K562 (cell line): ENCODE measurements around the gene SYDE1. TPM values are rescaled to one million over a fixed set of nuclear protein-coding genes. Genes with fewer than 3 reads are reported as not detected.

Experiments used
- BCOR ChIP-seq: fragments of 450-650 bp; IDR thresholded peaks from 2 replicates; pipeline ENCODE4 v1.6.1; 2016
- CAMTA2 ChIP-seq: fragments of 250-450 bp; sonication (Bioruptor Pico); conservative IDR thresholded peaks from 2 replicates; pipeline ENCODE4 v1.5.1; 2022
- CBX2 ChIP-seq: fragments of 200-600 bp; sonication (generic); IDR thresholded peaks from one replicate; pipeline ENCODE4 v1.6.1; 2012; ENCODE audit warnings: mild to moderate bottlenecking, low read length, inconsistent platforms; ENCODE audit not compliant: insufficient read depth, poor library complexity, severe bottlenecking
- DEAF1 ChIP-seq: fragments of 450-650 bp; formaldehyde crosslinking; IDR thresholded peaks from 2 replicates; pipeline ENCODE4 v1.4.0; 2020; ENCODE audit warnings: mild to moderate bottlenecking, moderate library complexity
- ETS1 ChIP-seq: conservative IDR thresholded peaks from 2 replicates; pipeline ENCODE4 v1.6.1; 2011; ENCODE audit warnings: low read depth, mild to moderate bottlenecking, low read length; ENCODE audit not compliant: control insufficient read depth
- GATAD2B ChIP-seq: fragments of 450-650 bp; IDR thresholded peaks from 2 replicates; pipeline ENCODE4 v1.6.1; 2017; ENCODE audit warnings: mild to moderate bottlenecking, borderline replicate concordance
- HDGF ChIP-seq: fragments of 450-650 bp; IDR thresholded peaks from 2 replicates; pipeline ENCODE4 v1.6.1; 2016
- MXI1 ChIP-seq: IDR thresholded peaks from 2 replicates; pipeline ENCODE4 v1.6.1; 2011; ENCODE audit warnings: low read depth, mild to moderate bottlenecking, improper control_type of control experiment, low read length
- NR2C2 ChIP-seq, 2 experiments: fragments of 200-800 bp in 1 of 2; sonication (Bioruptor generic) in 1 of 2; sonication (generic) in 1 of 2; formaldehyde crosslinking in 1 of 2; IDR thresholded peaks; 2 replicates each; pipeline versions ENCODE4 v1.6.1 to v1.8.0; 2016 to 2022; ENCODE audit warnings: mild to moderate bottlenecking in 1 of 2, missing compliant biosample characterization in 1 of 2, missing genetic modification characterization in 1 of 2, missing genetic modification reagents in 1 of 2
- RHOXF2B ChIP-seq: fragments of 250-450 bp; sonication (Bioruptor Pico); conservative IDR thresholded peaks from 2 replicates; pipeline ENCODE4 v1.5.1; 2021
- SP2 ChIP-seq: IDR thresholded peaks from 2 replicates; pipeline ENCODE4 v1.6.1; 2011; ENCODE audit warnings: mild to moderate bottlenecking, low read depth, low read length, moderate library complexity; ENCODE audit not compliant: poor library complexity, severe bottlenecking; ENCODE audit errors: extremely low read depth
- STAT5A ChIP-seq: IDR thresholded peaks from 2 replicates; pipeline ENCODE4 v1.6.1; 2012; ENCODE audit warnings: low read length, inconsistent platforms, borderline replicate concordance
- TFAM ChIP-seq: fragments of 250-450 bp; sonication (Bioruptor Pico); conservative IDR thresholded peaks from 2 replicates; pipeline ENCODE4 v1.5.0; 2021; ENCODE audit warnings: mild to moderate bottlenecking, moderate library complexity
- ZNF592 ChIP-seq: fragments of 450-650 bp; IDR thresholded peaks from 2 replicates; pipeline ENCODE4 v1.6.1; 2017; ENCODE audit warnings: antibody characterized with exemption, mild to moderate bottlenecking
- ZNF639 ChIP-seq, 2 experiments: fragments of 200-800 bp in 1 of 2; sonication (Bioruptor generic) in 1 of 2; sonication (generic) in 1 of 2; formaldehyde crosslinking in 1 of 2; IDR thresholded peaks in 1 of 2; conservative IDR thresholded peaks in 1 of 2; 2 replicates each; pipeline versions ENCODE4 v1.5.0 to v1.6.1; 2016 to 2020; ENCODE audit warnings: missing compliant biosample characterization in 1 of 2, missing genetic modification characterization in 1 of 2, missing genetic modification reagents in 1 of 2
- polyA plus RNA-seq, 8 experiments: library from polyadenylated mRNA; depleted of rRNA in 4 of 8; stranded (reverse) in 5 of 8; unstranded in 3 of 8; fragments of >200 nt; fragmentation: Nextera tagmentation in 2 of 8; fragmentation: Illumina TruSeq in 1 of 8; extraction: Ambion mirVana in 2 of 8; extraction: Trizol in 1 of 8; gene quantifications; 2 replicates each; pipeline versions ENCODE4 v1.2.1 to v1.2.3, GENCODE V29; 2011 to 2014; ENCODE audit warnings: inconsistent platforms in 1 of 8, missing spikeins in 1 of 8
- total RNA-seq, 7 experiments: library from RNA; depleted of rRNA in 6 of 7; stranded (reverse); fragments of >200 nt in 6 of 7; fragmentation: Illumina TruSeq in 2 of 7; extraction: Trizol in 2 of 7; gene quantifications; 2 replicates each; pipeline versions ENCODE4 v1.2.1 to v1.2.3, GENCODE V29; 2011 to 2021; ENCODE audit warnings: low replicate concordance in 1 of 7

Gene SYDE1
- total and polyA plus RNA-seq, 9 of the 15 experiments (the other 6 are each of a cell fraction or from before 2014, with no cell fraction given) = 0.04 TPM; not detected in 8

GRCh38 chr19:15113245-15114152 is 6.3 kb downstream of the SYDE1 start (continued):
- TF ChIP-seq BCOR = no peak
- no peak for TF ChIP-seq CAMTA2 (CRISPR knock-in tag)
- no peak for TF ChIP-seq NR2C2 (CRISPR knock-in tag; IDR thresholded peaks at IDR 0.05)
- TF ChIP-seq NR2C2 (tag; IDR thresholded peaks at IDR 0.05) = no peak
- TF ChIP-seq DEAF1 = no peak
- no peak for TF ChIP-seq ZNF639 (CRISPR knock-in tag; conservative IDR thresholded peaks at IDR 0.05 in 1 of 2, IDR thresholded peaks at IDR 0.05 in 1 of 2)
- no peak for TF ChIP-seq MXI1
- TF ChIP-seq GATAD2B = no peak
- peak; percentile 23 for TF ChIP-seq SP2
- TF ChIP-seq CBX2 = no peak
- no peak for TF ChIP-seq ZNF592
- no peak for TF ChIP-seq RHOXF2B
- no peak for TF ChIP-seq HDGF
- TF ChIP-seq TFAM (CRISPR knock-in tag) = no peak
- TF ChIP-seq STAT5A = no peak
- no peak for TF ChIP-seq ETS1
- TF ChIP-seq, all 486 proteins: peak for 10
